Measurements from ENCODE around the gene NKAIN4. TPM values are rescaled to one million over a fixed set of nuclear protein-coding genes. Genes with fewer than 3 reads are reported as not detected.

NKAIN4 gene
- total and polyA plus RNA-seq, 2 experiments from 2014 or later: 12.6 to 13.2 TPM

GRCh38 chr20:63283397-63284082 lies 29.3 kb upstream of the NKAIN4 start:
- DNase-seq (ENCODE audit: low spot score) (no peak), ATAC-seq (no peak)
- H3K4me2 ChIP-seq: no peak overlapping the region
- H3K9me2 ChIP-seq (ENCODE audit: insufficient read depth): no peaks in the 10 kb centered on the region
- H3K36me3 Mint-ChIP-seq (ENCODE audit: low read depth): peaks cover 35% of the 10 kb centered on the region
- H3K9me3 Mint-ChIP-seq: no peaks in the 10 kb centered on the region
- H3K36me3 ChIP-seq (ENCODE audit: insufficient read depth): peaks cover 6% of the 10 kb centered on the region; the same call in 1 of the 2 replicates
- H4K20me1 ChIP-seq (replicated peaks; ENCODE audit: insufficient read depth): peaks cover 3% of the 10 kb centered on the region; the same call in 1 of the 2 replicates
- no peak overlapping the region for H2AFZ ChIP-seq
- peaks cover 7% of the 10 kb centered on the region for H3K27me3 Mint-ChIP-seq (ENCODE audit: insufficient read depth, low read depth, poor library complexity)
- 0 out of 2 replicates have a peak, but pooled peaks cover 3% of the 10 kb centered on the region for H3F3A ChIP-seq (replicated peaks; ENCODE audit: low read depth)
- no peak overlapping the region for H3K4me3 Mint-ChIP-seq
- no peak overlapping the region for H3K27ac ChIP-seq (ENCODE audit: low read depth)
- H3K27me3 ChIP-seq (ENCODE audit: insufficient read depth): no peaks in the 10 kb centered on the region
- H3K79me2 ChIP-seq (replicated peaks; ENCODE audit: insufficient read depth): no peaks in the 10 kb centered on the region
- no peak overlapping the region for H3K4me3 ChIP-seq
- TF ChIP-seq EZH2phosphoT487 (IDR thresholded peaks at IDR 0.05; ENCODE audit: unreplicated experiment): no peak
- no peak for TF ChIP-seq NANOG (IDR thresholded peaks at IDR 0.05; ENCODE audit: borderline replicate concordance)
- TF ChIP-seq ETS1 (IDR thresholded peaks at IDR 0.05): no peak
- TF ChIP-seq JUNB (IDR thresholded peaks at IDR 0.05; ENCODE audit: unreplicated experiment): no peak
- no peak for TF ChIP-seq EZH2 (IDR thresholded peaks at IDR 0.05; ENCODE audit: low read depth, unreplicated experiment)
- TF ChIP-seq CTCF (conservative IDR thresholded peaks at IDR 0.05; ENCODE audit: low read depth in 2 of 2): no peak
- no peak for TF ChIP-seq STAT1 (IDR thresholded peaks at IDR 0.05; ENCODE audit: unreplicated experiment)
- no peak for TF ChIP-seq ZNF462 (CRISPR knock-in tag; IDR thresholded peaks at IDR 0.05)
- no peak for TF ChIP-seq POLR2AphosphoS5 (IDR thresholded peaks at IDR 0.05; ENCODE audit: low read depth)
- no peak for TF ChIP-seq CREB1 (CRISPR knock-in tag; IDR thresholded peaks at IDR 0.05; ENCODE audit: low read depth)
- TF ChIP-seq ZNF331 (CRISPR knock-in tag; IDR thresholded peaks at IDR 0.05; ENCODE audit: low read depth): no peak
- TF ChIP-seq REST (IDR thresholded peaks at IDR 0.05; ENCODE audit: unreplicated experiment): no peak
- TF ChIP-seq ZNF114 (CRISPR knock-in tag; IDR thresholded peaks at IDR 0.05): no peak
- H3K4me1 Mint-ChIP-seq: no peaks in the 10 kb centered on the region; the same call in 2 of the 3 replicates
- H3K27ac Mint-ChIP-seq: no peak overlapping the region
- H3K4me1 ChIP-seq (ENCODE audit: insufficient read depth): no peaks in the 10 kb centered on the region
